GM20000 (cell line): ENCODE results near the gene RAMP3.
A peak's percentile ranks its signal among the peaks of the same experiment; 100 is the strongest.

Source experiments
- DNase-seq: peaks from one replicate; pipeline ENCODE4 v3.0.0; 2012; ENCODE audit warnings: low spot score
- TF ChIP-seq, protein P1 (sequence below): IDR thresholded peaks from 2 replicates; pipeline ENCODE4 v1.5.1; 2012; ENCODE audit warnings: mild to moderate bottlenecking, control low read depth; ENCODE audit errors: extremely low read depth, missing control alignments

RAMP3 gene

DNA sequence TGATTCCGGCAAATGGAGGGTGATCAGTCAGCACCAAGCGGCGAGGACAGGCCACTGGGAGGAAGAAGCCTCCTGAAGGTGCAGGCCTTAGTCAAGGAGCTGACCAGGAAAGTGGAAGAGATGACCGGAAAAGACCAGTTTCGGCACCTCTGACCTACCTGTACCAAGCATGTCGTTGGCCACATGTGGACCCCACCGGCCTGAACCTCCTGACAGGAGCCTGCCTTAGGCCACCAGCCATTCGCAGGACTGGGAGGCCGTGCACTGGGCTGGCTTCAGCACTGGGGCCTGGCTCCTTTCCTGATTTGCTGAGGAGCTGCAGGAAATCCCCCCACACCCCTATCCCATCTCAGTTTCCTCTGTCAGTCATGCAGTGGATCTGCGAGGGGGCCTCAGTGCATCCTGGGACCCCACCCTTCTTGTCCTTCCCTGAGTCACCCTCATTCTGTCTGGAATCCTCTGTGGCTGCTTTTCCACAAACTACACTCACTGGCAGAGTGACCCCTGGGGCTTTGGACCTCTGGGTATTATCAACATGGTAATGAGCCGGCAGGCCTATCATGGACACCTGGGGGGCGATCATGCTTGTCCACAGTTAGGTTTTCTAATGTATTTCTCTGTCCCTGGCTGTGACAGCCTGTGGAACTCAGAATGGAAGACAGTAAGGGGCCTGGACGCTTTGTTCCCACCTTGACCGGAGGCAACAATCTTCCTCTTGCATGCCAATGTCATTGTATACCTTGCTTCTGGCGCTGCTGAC is 33.0 kb downstream of the RAMP3 start:
- TF ChIP-seq, protein P1, sequence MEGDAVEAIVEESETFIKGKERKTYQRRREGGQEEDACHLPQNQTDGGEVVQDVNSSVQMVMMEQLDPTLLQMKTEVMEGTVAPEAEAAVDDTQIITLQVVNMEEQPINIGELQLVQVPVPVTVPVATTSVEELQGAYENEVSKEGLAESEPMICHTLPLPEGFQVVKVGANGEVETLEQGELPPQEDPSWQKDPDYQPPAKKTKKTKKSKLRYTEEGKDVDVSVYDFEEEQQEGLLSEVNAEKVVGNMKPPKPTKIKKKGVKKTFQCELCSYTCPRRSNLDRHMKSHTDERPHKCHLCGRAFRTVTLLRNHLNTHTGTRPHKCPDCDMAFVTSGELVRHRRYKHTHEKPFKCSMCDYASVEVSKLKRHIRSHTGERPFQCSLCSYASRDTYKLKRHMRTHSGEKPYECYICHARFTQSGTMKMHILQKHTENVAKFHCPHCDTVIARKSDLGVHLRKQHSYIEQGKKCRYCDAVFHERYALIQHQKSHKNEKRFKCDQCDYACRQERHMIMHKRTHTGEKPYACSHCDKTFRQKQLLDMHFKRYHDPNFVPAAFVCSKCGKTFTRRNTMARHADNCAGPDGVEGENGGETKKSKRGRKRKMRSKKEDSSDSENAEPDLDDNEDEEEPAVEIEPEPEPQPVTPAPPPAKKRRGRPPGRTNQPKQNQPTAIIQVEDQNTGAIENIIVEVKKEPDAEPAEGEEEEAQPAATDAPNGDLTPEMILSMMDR, result no peak
- DNase-seq, result no peak

DNA sequence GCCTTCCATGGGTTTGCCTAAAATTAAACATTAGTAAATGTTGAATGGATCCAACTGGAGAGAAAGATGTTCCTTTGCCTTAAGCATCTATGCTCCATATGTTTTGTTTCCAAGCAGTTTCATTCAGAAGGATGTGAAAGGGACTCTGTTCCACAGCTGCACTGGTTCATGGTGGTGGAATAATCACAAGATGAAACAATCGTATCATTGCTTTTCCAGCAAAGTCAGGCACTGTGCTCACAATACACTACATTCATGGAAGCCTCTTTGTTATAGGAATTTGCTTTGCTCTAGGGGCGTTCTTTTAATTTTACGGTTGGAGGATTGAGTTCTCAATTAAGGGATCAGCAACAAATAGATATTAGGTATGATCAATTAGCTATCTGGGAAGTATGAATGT is 33.8 kb downstream of the RAMP3 start:
- TF ChIP-seq, protein P1, result no peak
- no peak for DNase-seq

DNA sequence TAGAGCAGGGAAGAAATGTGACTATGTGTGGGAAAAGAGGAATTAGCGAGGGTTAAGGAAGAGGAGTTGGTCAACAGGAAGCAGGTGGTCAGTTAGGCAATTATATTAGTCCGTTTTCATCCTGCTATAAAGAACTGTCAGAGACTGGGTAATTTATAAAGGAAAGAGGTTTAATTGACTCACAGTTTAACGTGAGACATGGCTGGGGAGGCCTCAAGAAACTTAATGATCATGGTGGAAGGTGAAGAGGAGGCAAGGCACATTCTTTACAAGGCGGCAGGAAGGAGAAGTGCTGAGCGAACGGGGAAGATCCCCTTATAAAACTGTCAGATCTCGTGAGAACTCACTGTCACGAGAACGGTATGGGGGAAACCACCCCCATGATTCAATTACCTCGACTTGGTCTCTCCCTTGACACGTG is 35.0 kb downstream of the RAMP3 start:
- TF ChIP-seq, protein P1, result no peak
- DNase-seq, result no peak

DNA sequence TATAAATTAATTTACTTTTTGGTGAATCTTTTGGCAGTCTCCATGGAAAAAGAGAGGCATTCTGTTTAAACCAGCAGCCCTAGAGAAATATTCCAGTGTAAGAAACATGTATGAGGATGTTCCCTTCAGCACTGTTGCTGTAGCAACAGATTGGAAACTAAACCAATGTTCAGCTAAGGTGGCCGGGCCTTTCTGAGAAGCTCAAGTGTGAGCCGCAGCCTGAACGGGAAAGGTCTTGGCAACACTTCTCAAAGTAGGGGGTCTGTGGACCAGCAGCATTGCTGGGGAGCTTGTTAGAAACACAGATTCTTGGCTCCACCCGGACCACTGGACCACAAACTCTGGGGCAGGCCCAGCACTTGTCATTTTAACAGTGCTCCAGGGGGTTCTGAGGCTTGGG is 36.2 kb downstream of the RAMP3 start:
- TF ChIP-seq, protein P1, result no peak
- DNase-seq, result no peak

DNA sequence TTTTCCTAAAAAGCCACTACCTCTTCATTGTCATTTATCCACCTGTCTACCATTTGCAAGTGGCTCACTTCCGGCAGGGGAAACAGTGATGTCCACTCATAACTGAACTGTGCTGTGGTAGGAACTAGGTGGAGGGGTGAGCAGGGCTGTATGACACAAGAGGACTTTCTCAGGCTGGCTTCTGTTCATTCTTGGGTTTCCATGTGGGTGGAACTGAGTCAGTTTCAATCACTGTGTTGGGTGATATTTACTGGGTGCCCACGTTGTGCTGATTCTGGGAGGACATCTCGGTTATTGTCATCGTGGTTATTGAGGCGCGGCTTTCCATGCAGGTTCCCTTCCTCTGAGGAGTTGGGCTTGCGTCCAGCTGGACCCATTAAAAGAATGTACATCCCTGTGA is 38.8 kb downstream of the RAMP3 start:
- peak; percentile 57 for DNase-seq
- TF ChIP-seq, protein P1, result no peak

DNA sequence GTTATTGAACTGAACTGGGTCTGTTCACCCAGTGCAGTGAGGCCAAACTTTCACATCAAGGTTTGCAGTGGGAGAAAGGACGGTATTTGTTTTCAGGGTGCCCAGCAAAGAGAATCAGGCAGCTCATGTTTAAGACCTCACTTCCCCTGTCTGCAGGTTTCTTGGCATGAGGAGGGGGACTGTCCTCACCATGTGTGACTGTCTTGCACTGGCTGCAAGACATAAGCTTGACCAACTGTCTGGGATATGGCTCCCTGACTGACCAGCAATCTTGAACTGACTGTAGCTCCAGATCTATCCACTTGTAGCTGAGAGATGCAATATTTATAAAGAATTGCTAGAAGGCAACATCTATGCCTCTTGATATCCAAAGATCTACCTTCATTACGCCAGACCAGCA is 39.9 kb downstream of the RAMP3 start:
- TF ChIP-seq, protein P1, result no peak
- no peak for DNase-seq

DNA sequence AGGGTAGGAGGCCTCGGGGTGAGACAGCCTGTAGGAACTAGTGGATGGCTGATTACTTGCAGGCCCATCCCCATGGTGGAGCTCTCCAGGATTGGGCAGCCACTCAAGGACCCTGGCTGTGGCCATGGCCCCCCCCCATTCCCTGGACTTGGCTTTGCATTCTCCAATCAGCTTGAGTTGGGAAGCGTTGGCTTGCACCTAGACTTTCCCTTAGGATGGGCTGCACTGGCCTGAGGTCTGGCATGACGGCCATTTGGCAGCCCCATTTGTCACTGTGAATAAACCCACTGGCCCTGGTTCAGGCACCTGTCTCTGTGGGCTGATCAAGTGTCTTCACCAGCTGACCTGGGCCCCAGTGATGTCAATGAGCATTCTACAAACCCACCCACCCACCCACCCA is 41.4 kb downstream of the RAMP3 start:
- DNase-seq, result no peak
- TF ChIP-seq, protein P1, result no peak
